Panc1 (cell line): Measurements from ENCODE around the gene FGG.

ENCODE experiments used
- POLR2AphosphoS5 ChIP-seq: IDR thresholded peaks from 2 replicates; pipeline ENCODE4 v1.6.1; 2012; ENCODE audit warnings: mild to moderate bottlenecking, low read depth, low read length, moderate library complexity
- REST ChIP-seq, 2 experiments: IDR thresholded peaks; 2 replicates each; pipeline ENCODE4 v1.6.1; 2011 to 2012; ENCODE audit warnings: low read depth in 2 of 2, control low read depth in 1 of 2, low read length in 1 of 2, mild to moderate bottlenecking in 1 of 2, moderate library complexity in 1 of 2; ENCODE audit not compliant: insufficient read depth in 1 of 2
- SIN3A ChIP-seq: IDR thresholded peaks from 2 replicates; pipeline ENCODE4 v1.6.1; 2012; ENCODE audit warnings: low read depth, mild to moderate bottlenecking, low read length, moderate library complexity, borderline replicate concordance; ENCODE audit not compliant: insufficient read depth
- TCF7L2 ChIP-seq: IDR thresholded peaks from 2 replicates; pipeline ENCODE4 v1.6.1; 2011; ENCODE audit warnings: mild to moderate bottlenecking, low read depth, low read length, inconsistent platforms
- TF ChIP-seq, protein P1 (sequence below): fragments of 450-650 bp; IDR thresholded peaks from 2 replicates; pipeline ENCODE4 v1.5.1; 2017; ENCODE audit warnings: mild to moderate bottlenecking

- TF ChIP-seq POLR2AphosphoS5 (no peak), SIN3A (no peak), REST (IDR thresholded peaks at IDR 0.05; ENCODE audit: insufficient read depth in 1 of 2, low read depth in 2 of 2, low read length in 1 of 2) (no peak), TCF7L2 (no peak)
- TF ChIP-seq, protein P1, sequence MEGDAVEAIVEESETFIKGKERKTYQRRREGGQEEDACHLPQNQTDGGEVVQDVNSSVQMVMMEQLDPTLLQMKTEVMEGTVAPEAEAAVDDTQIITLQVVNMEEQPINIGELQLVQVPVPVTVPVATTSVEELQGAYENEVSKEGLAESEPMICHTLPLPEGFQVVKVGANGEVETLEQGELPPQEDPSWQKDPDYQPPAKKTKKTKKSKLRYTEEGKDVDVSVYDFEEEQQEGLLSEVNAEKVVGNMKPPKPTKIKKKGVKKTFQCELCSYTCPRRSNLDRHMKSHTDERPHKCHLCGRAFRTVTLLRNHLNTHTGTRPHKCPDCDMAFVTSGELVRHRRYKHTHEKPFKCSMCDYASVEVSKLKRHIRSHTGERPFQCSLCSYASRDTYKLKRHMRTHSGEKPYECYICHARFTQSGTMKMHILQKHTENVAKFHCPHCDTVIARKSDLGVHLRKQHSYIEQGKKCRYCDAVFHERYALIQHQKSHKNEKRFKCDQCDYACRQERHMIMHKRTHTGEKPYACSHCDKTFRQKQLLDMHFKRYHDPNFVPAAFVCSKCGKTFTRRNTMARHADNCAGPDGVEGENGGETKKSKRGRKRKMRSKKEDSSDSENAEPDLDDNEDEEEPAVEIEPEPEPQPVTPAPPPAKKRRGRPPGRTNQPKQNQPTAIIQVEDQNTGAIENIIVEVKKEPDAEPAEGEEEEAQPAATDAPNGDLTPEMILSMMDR = no peak
These were observed 2.8 kb upstream of the FGG start for GRCh38 chr4:154615211-154615610.
